Stimulated activated CD4-positive, alpha-beta T cell treated with anti-CD3 and anti-CD28 coated beads, TNF-alpha, amount 100 ng/mL, for 24 hours (primary cell): Measurements from ENCODE around the gene MYOG.

ENCODE experiments used
- DNase-seq, 3 experiments: peaks; one replicate each; pipeline ENCODE4 v3.0.0-alpha.2; 2020; ENCODE audit warnings: low read depth in 3 of 3

Gene MYOG

GRCh38 chr1:203090421-203091198 lies 4.8 kb upstream of the MYOG start:
- DNase-seq = no peak

- DNase-seq = no peak
Observed at GRCh38 chr1:203089651-203090045, 3.8 kb upstream of the MYOG start.

GRCh38 chr1:203089001-203089650 lies 3.3 kb upstream of the MYOG start:
- no peak for DNase-seq

- DNase-seq = no peak
Observed at GRCh38 chr1:203088441-203088840, 2.6 kb upstream of the MYOG start.

GRCh38 chr1:203086992-203087763 lies 1.4 kb upstream of the MYOG start:
- no peak for DNase-seq

- peak in 1 of 3 experiments; percentile 47 for DNase-seq
Observed at GRCh38 chr1:203084588-203085527, 954 bp downstream of the MYOG start.

- DNase-seq = no peak
Observed at GRCh38 chr1:203083463-203083921, 2.3 kb downstream of the MYOG start.

- DNase-seq = no peak
Observed at GRCh38 chr1:203082571-203083462, 3.0 kb downstream of the MYOG start.

- no peak for DNase-seq
Observed at GRCh38 chr1:203082231-203082505, 3.6 kb downstream of the MYOG start.

GRCh38 chr1:203081465-203082230 lies 4.2 kb downstream of the MYOG start:
- DNase-seq = no peak

- DNase-seq = no peak
Observed at GRCh38 chr1:203080456-203080855, 5.4 kb downstream of the MYOG start.

GRCh38 chr1:203078478-203078877 lies 7.3 kb downstream of the MYOG start:
- no peak for DNase-seq

GRCh38 chr1:203077956-203078355 lies 7.9 kb downstream of the MYOG start:
- DNase-seq = no peak

GRCh38 chr1:203077367-203077766 lies 8.4 kb downstream of the MYOG start:
- DNase-seq = no peak

- DNase-seq = peak in 1 of 3 experiments; percentile 7
Observed at GRCh38 chr1:203076031-203076511, 9.7 kb downstream of the MYOG start.

GRCh38 chr1:203075236-203076030 lies 10.4 kb downstream of the MYOG start:
- peak in 1 of 3 experiments; percentile 12 for DNase-seq

- DNase-seq = no peak
Observed at GRCh38 chr1:203074610-203075009, 11.2 kb downstream of the MYOG start.

- no peak for DNase-seq
Observed at GRCh38 chr1:203073469-203073868, 12.3 kb downstream of the MYOG start.

GRCh38 chr1:203072911-203073310 lies 12.9 kb downstream of the MYOG start:
- no peak for DNase-seq
